PC-9 (cell line): ENCODE measurements around the gene KLHL6. TPM values are rescaled to one million over a fixed set of nuclear protein-coding genes. Genes with fewer than 3 reads are reported as not detected.

ENCODE experiments used
- BruUV-seq: library from RNA; stranded (reverse); fragments of 400-500 nt; replicated peaks from 2 replicates; lab custom pipeline; 2021; lab: Mats Ljungman, UMichigan
- CTCF ChIA-PET: fragments of 300-600 bp; sonication (Branson Sonifier 250); formaldehyde crosslinking; loops from one replicate; lab custom pipeline; 2022; ENCODE audit warnings: antibody characterized with exemption; lab: Charles Lee
- POLR2A ChIA-PET: fragments of 300-600 bp; sonication (Branson Sonifier 250); formaldehyde crosslinking; loops from one replicate; lab custom pipeline; 2022; ENCODE audit warnings: antibody characterized with exemption; ENCODE audit not compliant: unreplicated experiment; lab: Charles Lee
- DNase-seq, 2 experiments: peaks; one replicate each; pipeline versions ENCODE4 v3.0.0 to v3.0.0-alpha.2; 2015 to 2022; ENCODE audit warnings: mixed read lengths in 1 of 2
- H2AFZ ChIP-seq: fragments of 200-600 bp; sonication (generic); 2 replicates; pipeline ENCODE4 v1.8.1; 2017; ENCODE audit warnings: antibody characterized with exemption
- H3F3A ChIP-seq: fragments of 200-600 bp; sonication (generic); 2 replicates; pipeline ENCODE4 v1.8.1; 2017; ENCODE audit warnings: antibody characterized with exemption, mild to moderate bottlenecking, low read depth; ENCODE audit not compliant: insufficient read depth
- H3K27ac ChIP-seq: fragments of 200-600 bp; sonication (generic); 2 replicates; pipeline ENCODE4 v1.6.1; 2016; ENCODE audit warnings: mixed run types
- H3K27me3 ChIP-seq: fragments of 200-600 bp; sonication (generic); 2 replicates; pipeline ENCODE4 v1.6.1; 2016; ENCODE audit warnings: low read depth, mixed run types; ENCODE audit not compliant: insufficient read depth
- H3K36me3 ChIP-seq: fragments of 200-600 bp; sonication (generic); 2 replicates; pipeline ENCODE4 v1.6.1; 2016; ENCODE audit warnings: low read depth, mixed run types
- H3K4me1 ChIP-seq: fragments of 200-600 bp; sonication (generic); replicated peaks from 2 replicates; pipeline ENCODE4 v1.6.1; 2016; ENCODE audit warnings: mixed run types; ENCODE audit not compliant: insufficient read depth
- H3K4me2 ChIP-seq: fragments of 200-600 bp; sonication (generic); 2 replicates; pipeline ENCODE4 v1.6.1; 2017; ENCODE audit warnings: mixed run types
- H3K4me3 ChIP-seq: fragments of 200-600 bp; sonication (generic); 2 replicates; pipeline ENCODE4 v1.6.1; 2016; ENCODE audit warnings: mixed run types
- H3K79me2 ChIP-seq: fragments of 200-600 bp; sonication (generic); 2 replicates; pipeline ENCODE4 v1.6.1; 2017; ENCODE audit warnings: low read depth, mixed run types
- H3K9me2 ChIP-seq: fragments of 200-600 bp; sonication (generic); 2 replicates; pipeline ENCODE4 v1.8.1; 2017; ENCODE audit warnings: mild to moderate bottlenecking; ENCODE audit not compliant: insufficient read depth
- H3K9me3 ChIP-seq: fragments of 200-600 bp; sonication (generic); 2 replicates; pipeline ENCODE4 v1.8.1; 2016; ENCODE audit warnings: low read depth; ENCODE audit not compliant: insufficient read depth
- H4K20me1 ChIP-seq: fragments of 200-600 bp; sonication (generic); 2 replicates; pipeline ENCODE4 v1.8.1; 2017; ENCODE audit not compliant: insufficient read depth
- CTCF ChIP-seq: fragments of 200-600 bp; sonication (generic); conservative IDR thresholded peaks from 2 replicates; pipeline ENCODE4 v1.6.1; 2017; ENCODE audit warnings: mixed run types, antibody characterized with exemption, mild to moderate bottlenecking, moderate library complexity
- EZH2 ChIP-seq: fragments of 200-600 bp; sonication (generic); IDR thresholded peaks from 2 replicates; pipeline ENCODE4 v1.8.0; 2017; ENCODE audit warnings: antibody characterized with exemption, low read depth
- intact Hi-C: fragments of 100-400 bp; cut with micrococcal nuclease; formaldehyde crosslinking; loops from one replicate; pipeline ENCODE4 v1.10.0; 2022; ENCODE audit not compliant: unreplicated experiment
- total RNA-seq: library from RNA; stranded (reverse); gene quantifications from 2 replicates; pipeline ENCODE4 v1.2.3, GENCODE V29; 2021

Gene KLHL6
- total RNA-seq, 1 experiment from 2014 or later = 0.04 TPM

- Histone ChIP-seq H3K4me1 (no peaks in the 10 kb centered on the region), H3F3A (no peaks in the 10 kb centered on the region), H3K4me3 (no peak overlapping the region), H3K9me3 (no peaks in the 10 kb centered on the region), H3K27me3 (no peaks in the 10 kb centered on the region), H2AFZ (no peak overlapping the region), H3K36me3 (no peaks in the 10 kb centered on the region), H3K9me2 (no peaks in the 10 kb centered on the region), H3K27ac (no peak overlapping the region), H4K20me1 (no peaks in the 10 kb centered on the region), H3K4me2 (no peak overlapping the region), H3K79me2 (no peaks in the 10 kb centered on the region)
- DNase-seq = no peak
- intact Hi-C loops = no loop called here
- POLR2A ChIA-PET = interaction anchor here (0.6 kb wide), 1 partner anchor 40 kb away, joined by 6 read pairs; no protein-coding TSS in a partner anchor
- no peak for TF ChIP-seq CTCF
- no peak for TF ChIP-seq EZH2
- CTCF ChIA-PET = no interaction called here
- no TSS peak for BruUV-seq
These were observed 51.8 kb downstream of the KLHL6 start for GRCh38 chr3:183503746-183504145.

- Histone ChIP-seq H3K9me2 (no peaks in the 10 kb centered on the region), H3K4me3 (no peak overlapping the region), H3K27ac (no peak overlapping the region), H4K20me1 (no peaks in the 10 kb centered on the region), H2AFZ (no peak overlapping the region), H3F3A (no peaks in the 10 kb centered on the region), H3K4me1 (no peaks in the 10 kb centered on the region), H3K27me3 (no peaks in the 10 kb centered on the region), H3K4me2 (no peak overlapping the region), H3K36me3 (no peaks in the 10 kb centered on the region), H3K9me3 (no peaks in the 10 kb centered on the region), H3K79me2 (no peaks in the 10 kb centered on the region)
- ChIA-PET CTCF (interaction anchor here (0.7 to 0.9 kb wide), 2 partner anchors 34 to 39 kb away, joined by 3 to 4 read pairs; no protein-coding TSS in a partner anchor), POLR2A (interaction anchor here (0.5 kb wide), 1 partner anchor 275 kb away, joined by 5 read pairs; no protein-coding TSS in a partner anchor)
- no TSS peak for BruUV-seq
- intact Hi-C loops = loop anchor here (1.0 kb wide), 1 partner anchor 265 kb away; no protein-coding TSS in a partner anchor
- DNase-seq = no peak
- TF ChIP-seq CTCF (no peak), EZH2 (no peak)
These were observed 53.0 kb downstream of the KLHL6 start for GRCh38 chr3:183502237-183503181.

GRCh38 chr3:183500981-183501704, 54.4 kb downstream of the KLHL6 start:
- no peaks in the 10 kb centered on the region for H3K79me2 ChIP-seq
- H3K9me2 ChIP-seq = no peaks in the 10 kb centered on the region
- TF ChIP-seq EZH2 = no peak
- TF ChIP-seq CTCF = no peak
- no peak for DNase-seq
- H3K27me3 ChIP-seq = no peaks in the 10 kb centered on the region
- no peaks in the 10 kb centered on the region for H3K9me3 ChIP-seq
- ChIA-PET POLR2A (no interaction called here), CTCF (no interaction called here)
- H3K4me1 ChIP-seq = no peaks in the 10 kb centered on the region
- H4K20me1 ChIP-seq = no peaks in the 10 kb centered on the region
- H3K4me3 ChIP-seq = no peak overlapping the region
- BruUV-seq = no TSS peak
- H3K27ac ChIP-seq = no peak overlapping the region
- no peaks in the 10 kb centered on the region for H3K36me3 ChIP-seq
- intact Hi-C loops = no loop called here
- no peaks in the 10 kb centered on the region for H3F3A ChIP-seq
- H2AFZ ChIP-seq = no peak overlapping the region
- H3K4me2 ChIP-seq = no peak overlapping the region
